ENCODE measurements around the gene OAS1.

DNA sequence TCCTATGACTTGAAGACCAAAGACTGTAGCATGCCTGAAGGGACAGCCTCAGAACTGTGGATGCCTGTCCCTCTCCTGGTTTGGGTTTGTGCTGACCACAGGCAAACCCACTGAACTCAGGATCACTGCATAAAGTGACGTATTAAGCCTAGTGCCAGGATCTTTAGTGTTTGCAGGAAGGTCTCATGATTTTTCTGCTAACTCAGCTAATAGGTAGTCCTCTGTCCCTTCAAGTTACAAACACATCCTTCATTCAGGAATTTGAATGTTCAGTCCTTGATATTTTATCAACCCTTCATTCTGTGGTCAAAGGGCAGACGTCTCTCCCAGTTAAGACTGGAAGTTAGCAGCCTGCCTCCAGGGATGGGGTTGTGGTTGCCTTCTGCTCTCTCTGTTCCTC is 21.2 kb downstream of the OAS1 start:
- TF ChIP-seq, protein P1, sequence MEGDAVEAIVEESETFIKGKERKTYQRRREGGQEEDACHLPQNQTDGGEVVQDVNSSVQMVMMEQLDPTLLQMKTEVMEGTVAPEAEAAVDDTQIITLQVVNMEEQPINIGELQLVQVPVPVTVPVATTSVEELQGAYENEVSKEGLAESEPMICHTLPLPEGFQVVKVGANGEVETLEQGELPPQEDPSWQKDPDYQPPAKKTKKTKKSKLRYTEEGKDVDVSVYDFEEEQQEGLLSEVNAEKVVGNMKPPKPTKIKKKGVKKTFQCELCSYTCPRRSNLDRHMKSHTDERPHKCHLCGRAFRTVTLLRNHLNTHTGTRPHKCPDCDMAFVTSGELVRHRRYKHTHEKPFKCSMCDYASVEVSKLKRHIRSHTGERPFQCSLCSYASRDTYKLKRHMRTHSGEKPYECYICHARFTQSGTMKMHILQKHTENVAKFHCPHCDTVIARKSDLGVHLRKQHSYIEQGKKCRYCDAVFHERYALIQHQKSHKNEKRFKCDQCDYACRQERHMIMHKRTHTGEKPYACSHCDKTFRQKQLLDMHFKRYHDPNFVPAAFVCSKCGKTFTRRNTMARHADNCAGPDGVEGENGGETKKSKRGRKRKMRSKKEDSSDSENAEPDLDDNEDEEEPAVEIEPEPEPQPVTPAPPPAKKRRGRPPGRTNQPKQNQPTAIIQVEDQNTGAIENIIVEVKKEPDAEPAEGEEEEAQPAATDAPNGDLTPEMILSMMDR (IDR thresholded peaks at IDR 0.05; ENCODE audit: low read depth, low read length), result no peak
- TF ChIP-seq EZH2phosphoT487 (IDR thresholded peaks at IDR 0.05; ENCODE audit: low read depth), result no peak

Data from OCI-LY3 (cell line).